ENCODE results near the gene LGALSL. TPM values are rescaled to one million over a fixed set of nuclear protein-coding genes. Genes with fewer than 3 reads are reported as not detected.

LGALSL gene
- total RNA-seq, 1 experiment from 2014 or later: 15.7 TPM

GRCh38 chr2:64470071-64470470, 16.1 kb downstream of the LGALSL start:
- DNase-seq (ENCODE audit: extremely low read depth, low read depth): no peak

- DNase-seq (ENCODE audit: extremely low read depth, low read depth): no peak
Measured at GRCh38 chr2:64470766-64471295, 16.9 kb downstream of the LGALSL start.

GRCh38 chr2:64471600-64471999, 17.6 kb downstream of the LGALSL start:
- no peak for DNase-seq (ENCODE audit: extremely low read depth, low read depth)

GRCh38 chr2:64472881-64473280, 18.9 kb downstream of the LGALSL start:
- DNase-seq (ENCODE audit: extremely low read depth, low read depth): no peak

- DNase-seq (ENCODE audit: extremely low read depth, low read depth): no peak
Measured at GRCh38 chr2:64474121-64474571, 20.2 kb downstream of the LGALSL start.

GRCh38 chr2:64474636-64475035, 20.7 kb downstream of the LGALSL start:
- DNase-seq (ENCODE audit: extremely low read depth, low read depth): no peak

GRCh38 chr2:64477037-64477436, 23.1 kb downstream of the LGALSL start:
- DNase-seq (ENCODE audit: extremely low read depth, low read depth): no peak

- DNase-seq (ENCODE audit: extremely low read depth, low read depth): no peak
Measured at GRCh38 chr2:64477979-64478378, 24.0 kb downstream of the LGALSL start.

- DNase-seq (ENCODE audit: extremely low read depth, low read depth): no peak
Measured at GRCh38 chr2:64478502-64479230, 24.7 kb downstream of the LGALSL start.

- no peak for DNase-seq (ENCODE audit: extremely low read depth, low read depth)
Measured at GRCh38 chr2:64479259-64480117, 25.5 kb downstream of the LGALSL start.

GRCh38 chr2:64481665-64482064, 27.7 kb downstream of the LGALSL start:
- DNase-seq (ENCODE audit: extremely low read depth, low read depth): no peak

- DNase-seq (ENCODE audit: extremely low read depth, low read depth): no peak
Measured at GRCh38 chr2:64482243-64482642, 28.3 kb downstream of the LGALSL start.

GRCh38 chr2:64482765-64483504, 29.0 kb downstream of the LGALSL start:
- no peak for DNase-seq (ENCODE audit: extremely low read depth, low read depth)

GRCh38 chr2:64485331-64485730, 31.4 kb downstream of the LGALSL start:
- no peak for DNase-seq (ENCODE audit: extremely low read depth, low read depth)

- DNase-seq (ENCODE audit: extremely low read depth, low read depth): no peak
Measured at GRCh38 chr2:64485961-64486360, 32.0 kb downstream of the LGALSL start.

GRCh38 chr2:64487256-64488049, 33.5 kb downstream of the LGALSL start:
- DNase-seq (ENCODE audit: extremely low read depth, low read depth): no peak

- DNase-seq (ENCODE audit: extremely low read depth, low read depth): peak; percentile 58
Measured at GRCh38 chr2:64488050-64488974, 34.4 kb downstream of the LGALSL start.

- DNase-seq (ENCODE audit: extremely low read depth, low read depth): no peak
Measured at GRCh38 chr2:64489081-64489751, 35.3 kb downstream of the LGALSL start.

All from NCI-H460 (cell line).